ENCODE measurements around the gene MYH15.

GRCh38 chr3:108357042-108357441, 153.4 kb downstream of the MYH15 start:
- no peak for TF ChIP-seq E2F4 (CRISPR knock-in tag; IDR thresholded peaks at IDR 0.05; ENCODE audit: borderline replicate concordance, low read depth)
- TF ChIP-seq NR2C2 (CRISPR knock-in tag; IDR thresholded peaks at IDR 0.05) = no peak
- TF ChIP-seq NR3C1 (CRISPR knock-in tag; conservative IDR thresholded peaks at IDR 0.05; ENCODE audit: low read depth) = no peak
- no peak for TF ChIP-seq TEAD4 (CRISPR knock-in tag; IDR thresholded peaks at IDR 0.05)
- TF ChIP-seq USF1 (CRISPR knock-in tag; IDR thresholded peaks at IDR 0.05) = no peak
- TF ChIP-seq AR (CRISPR knock-in tag; IDR thresholded peaks at IDR 0.05) = no peak
- TF ChIP-seq PREB (CRISPR knock-in tag; IDR thresholded peaks at IDR 0.05; ENCODE audit: borderline replicate concordance) = no peak
